Measurements from ENCODE around the gene MGAT4B. TPM values are rescaled to one million over a fixed set of nuclear protein-coding genes. Genes with fewer than 3 reads are reported as not detected.

MGAT4B gene
- polyA plus RNA-seq, 2 donors: 59.2 to 66.8 TPM

DNA sequence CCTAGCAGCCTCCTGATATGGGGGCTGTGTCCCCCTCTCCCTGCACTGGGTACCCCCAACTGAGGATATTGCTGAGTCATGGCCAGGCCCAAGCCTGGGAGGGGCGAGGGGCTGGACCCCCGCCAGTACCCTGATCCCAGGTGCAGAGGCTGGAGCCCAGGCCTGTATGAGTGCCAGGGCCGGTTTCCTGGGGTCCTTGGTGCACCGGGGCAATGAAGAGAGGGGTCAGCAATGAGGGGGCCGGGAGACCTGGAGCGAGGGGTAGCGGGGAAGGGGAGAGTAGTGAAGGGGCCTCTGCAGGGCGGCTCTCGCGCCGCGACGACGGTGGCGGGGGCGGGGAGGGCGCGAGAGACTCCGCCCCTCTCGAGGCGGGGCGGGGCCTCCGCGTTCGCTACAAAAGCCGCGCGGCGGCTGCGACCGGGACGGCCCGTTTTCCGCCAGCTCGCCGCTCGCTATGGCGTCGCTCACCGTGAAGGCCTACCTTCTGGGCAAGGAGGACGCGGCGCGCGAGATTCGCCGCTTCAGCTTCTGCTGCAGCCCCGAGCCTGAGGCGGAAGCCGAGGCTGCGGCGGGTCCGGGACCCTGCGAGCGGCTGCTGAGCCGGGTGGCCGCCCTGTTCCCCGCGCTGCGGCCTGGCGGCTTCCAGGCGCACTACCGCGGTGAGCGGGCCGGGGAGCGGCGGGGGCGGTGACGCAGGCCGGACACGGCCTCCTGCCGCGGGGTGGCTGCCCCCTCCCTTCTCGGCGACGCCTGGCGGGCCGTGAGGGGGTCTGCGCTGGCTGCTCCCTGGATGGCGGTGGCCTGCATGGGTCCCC lies 14.0 kb upstream of the MGAT4B start, which contains the start of gene SQSTM1:
TSS of gene SQSTM1 (plus strand) at position 423 of the 815 bp plus-strand sequence. CDS start at position 455, 32 bp downstream.
- H3K4me3 ChIP-seq (ENCODE audit: low read depth in 1 of 2, low read length in 2 of 2): peak within 1 kb of the TSS; percentile 84 to 95
- H3K27me3 ChIP-seq (ENCODE audit: control insufficient read depth in 1 of 2, insufficient read depth in 2 of 2, low read length in 2 of 2): no peaks in the 10 kb centered on the region
- H3K4me1 ChIP-seq (ENCODE audit: control insufficient read depth in 2 of 2, insufficient read depth in 2 of 2, low read length in 1 of 2): peaks cover 15 to 39% of the 10 kb centered on the region in 2 donors
- 0 to 1% methylated on average over 24 to 81 of the region's 81 CpGs for WGBS, 2 donors
- peaks cover 8 to 23% of the 10 kb centered on the region in 2 donors for H3K36me3 ChIP-seq (ENCODE audit: control insufficient read depth in 2 of 2, insufficient read depth in 2 of 2, low read length in 1 of 2)
- peak within 1 kb of the TSS; percentile 99 for H3K27ac ChIP-seq (ENCODE audit: low read depth in 2 of 2, low read length in 1 of 2)
- H3K9me3 ChIP-seq (ENCODE audit: control insufficient read depth in 2 of 2, insufficient read depth in 1 of 2, low read depth in 1 of 2, low read length in 1 of 2): no peaks in the 10 kb centered on the region

DNA sequence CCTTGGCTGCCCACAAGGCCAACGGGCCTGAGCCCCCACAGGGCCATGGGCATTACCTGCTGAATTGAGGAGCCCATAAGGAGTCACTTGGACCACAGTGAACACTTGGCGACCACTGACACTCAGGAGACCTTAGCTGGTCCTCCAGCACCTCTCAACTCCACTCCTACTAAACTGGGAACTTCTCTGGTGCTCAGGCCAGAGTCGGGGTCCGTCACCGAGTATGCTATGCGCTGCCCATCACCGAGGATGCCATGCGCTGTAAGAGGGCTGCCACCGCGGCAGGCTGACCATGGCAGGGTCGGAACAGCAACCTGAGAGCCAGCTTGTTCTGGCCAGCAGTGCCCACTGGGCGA lies 13.4 kb upstream of the MGAT4B start:
- Histone ChIP-seq H3K4me3 (ENCODE audit: low read depth in 1 of 2, low read length in 2 of 2) (peak overlapping the region; percentile 84 to 95), H3K27ac (ENCODE audit: low read depth in 2 of 2, low read length in 1 of 2) (peak overlapping the region; percentile 99), H3K27me3 (ENCODE audit: control insufficient read depth in 1 of 2, insufficient read depth in 2 of 2, low read length in 2 of 2) (no peaks in the 10 kb centered on the region), H3K4me1 (ENCODE audit: control insufficient read depth in 2 of 2, insufficient read depth in 2 of 2, low read length in 1 of 2) (peaks cover 15 to 39% of the 10 kb centered on the region in 2 donors), H3K36me3 (ENCODE audit: control insufficient read depth in 2 of 2, insufficient read depth in 2 of 2, low read length in 1 of 2) (peaks cover 5 to 18% of the 10 kb centered on the region in 2 donors), H3K9me3 (ENCODE audit: control insufficient read depth in 2 of 2, insufficient read depth in 1 of 2, low read depth in 1 of 2, low read length in 1 of 2) (no peaks in the 10 kb centered on the region)
- WGBS, 2 donors: 23 to 36% methylated on average over 12 of the region's 12 CpGs

DNA sequence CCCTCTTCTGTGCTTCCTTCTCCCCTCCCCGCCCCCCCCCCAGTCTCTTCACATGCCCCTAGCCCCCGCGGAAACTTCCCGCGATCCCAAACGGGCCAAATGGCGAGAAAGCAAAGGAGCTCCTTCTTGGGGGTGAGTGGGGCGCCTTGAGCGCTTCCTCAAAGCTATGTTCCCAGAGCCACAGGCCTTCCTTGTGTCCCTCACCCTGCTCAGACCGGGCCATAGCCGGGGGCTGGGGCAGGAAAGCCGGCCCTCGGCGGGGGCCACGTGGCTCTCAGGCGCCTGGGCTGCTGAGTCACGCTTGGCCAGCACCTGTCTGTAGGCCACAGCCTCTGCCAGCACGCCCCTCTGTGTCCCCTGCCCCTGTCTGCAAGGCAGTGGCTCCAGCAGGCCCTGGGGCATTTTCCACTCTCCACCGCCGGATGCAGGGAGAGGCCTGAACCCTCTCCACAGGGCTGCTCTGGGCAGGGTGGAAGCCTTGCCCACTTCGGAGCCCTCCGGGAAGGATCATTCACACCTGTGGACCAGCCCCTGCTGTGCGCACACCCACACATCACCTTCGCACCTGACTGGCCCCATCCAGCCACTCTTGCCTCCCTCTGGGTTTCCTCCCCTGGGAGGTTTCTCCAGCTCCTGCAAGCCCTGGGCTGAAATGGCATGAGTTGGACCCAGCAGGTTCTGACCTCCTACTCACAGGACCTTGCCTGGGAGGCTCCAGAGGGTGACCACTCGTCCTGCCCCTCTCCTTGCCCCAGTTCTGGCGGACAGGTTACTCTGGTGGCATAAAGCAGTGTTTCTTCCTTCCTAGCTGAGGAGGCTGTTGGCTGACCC lies 12.8 kb upstream of the MGAT4B start:
- 15 to 23% methylated on average over 26 of the region's 26 CpGs for WGBS, 2 donors
- H3K36me3 ChIP-seq (ENCODE audit: control insufficient read depth in 2 of 2, insufficient read depth in 2 of 2, low read length in 1 of 2): peaks cover 5 to 12% of the 10 kb centered on the region in 2 donors
- peaks cover 15 to 39% of the 10 kb centered on the region in 2 donors for H3K4me1 ChIP-seq (ENCODE audit: control insufficient read depth in 2 of 2, insufficient read depth in 2 of 2, low read length in 1 of 2)
- no peaks in the 10 kb centered on the region for H3K9me3 ChIP-seq (ENCODE audit: control insufficient read depth in 2 of 2, insufficient read depth in 1 of 2, low read depth in 1 of 2, low read length in 1 of 2)
- H3K27ac ChIP-seq (ENCODE audit: low read depth in 2 of 2, low read length in 1 of 2): peak overlapping the region; percentile 99
- no peaks in the 10 kb centered on the region for H3K27me3 ChIP-seq (ENCODE audit: control insufficient read depth in 1 of 2, insufficient read depth in 2 of 2, low read length in 2 of 2)
- H3K4me3 ChIP-seq (ENCODE audit: low read depth in 1 of 2, low read length in 2 of 2): peak overlapping the region; percentile 84 to 95

DNA sequence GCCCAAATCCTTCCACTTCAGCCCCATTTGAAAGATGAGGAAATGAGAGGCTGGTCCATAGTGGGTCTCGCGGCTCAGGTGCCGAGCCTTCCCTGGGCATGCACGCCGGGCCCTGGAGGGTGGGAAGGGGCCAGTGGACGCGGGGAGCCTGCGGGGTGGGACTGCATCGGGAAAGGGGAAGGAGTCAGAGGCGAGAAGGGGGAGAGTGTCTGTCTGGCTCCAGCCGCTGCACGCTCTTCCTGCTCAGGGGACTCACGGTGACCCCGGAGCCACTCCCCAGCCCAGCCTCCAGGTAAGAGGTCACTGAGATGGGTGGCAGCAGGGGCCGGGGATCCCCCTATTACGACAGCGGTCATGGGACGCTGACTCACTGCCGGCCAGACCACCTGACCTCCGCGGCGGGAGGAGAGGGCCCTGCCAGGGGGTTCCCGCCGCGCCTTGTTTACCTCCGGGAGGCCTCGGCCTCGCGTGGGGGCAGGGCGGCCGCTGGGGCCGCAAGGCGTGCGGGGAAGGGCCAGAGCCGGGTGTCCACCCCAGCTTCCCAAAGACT lies 12.2 kb upstream of the MGAT4B start:
- peak overlapping the region; percentile 27 to 95 for H3K4me3 ChIP-seq (ENCODE audit: low read depth in 1 of 2, low read length in 2 of 2)
- 2 to 3% methylated on average over 27 to 35 of the region's 35 CpGs for WGBS, 2 donors

DNA sequence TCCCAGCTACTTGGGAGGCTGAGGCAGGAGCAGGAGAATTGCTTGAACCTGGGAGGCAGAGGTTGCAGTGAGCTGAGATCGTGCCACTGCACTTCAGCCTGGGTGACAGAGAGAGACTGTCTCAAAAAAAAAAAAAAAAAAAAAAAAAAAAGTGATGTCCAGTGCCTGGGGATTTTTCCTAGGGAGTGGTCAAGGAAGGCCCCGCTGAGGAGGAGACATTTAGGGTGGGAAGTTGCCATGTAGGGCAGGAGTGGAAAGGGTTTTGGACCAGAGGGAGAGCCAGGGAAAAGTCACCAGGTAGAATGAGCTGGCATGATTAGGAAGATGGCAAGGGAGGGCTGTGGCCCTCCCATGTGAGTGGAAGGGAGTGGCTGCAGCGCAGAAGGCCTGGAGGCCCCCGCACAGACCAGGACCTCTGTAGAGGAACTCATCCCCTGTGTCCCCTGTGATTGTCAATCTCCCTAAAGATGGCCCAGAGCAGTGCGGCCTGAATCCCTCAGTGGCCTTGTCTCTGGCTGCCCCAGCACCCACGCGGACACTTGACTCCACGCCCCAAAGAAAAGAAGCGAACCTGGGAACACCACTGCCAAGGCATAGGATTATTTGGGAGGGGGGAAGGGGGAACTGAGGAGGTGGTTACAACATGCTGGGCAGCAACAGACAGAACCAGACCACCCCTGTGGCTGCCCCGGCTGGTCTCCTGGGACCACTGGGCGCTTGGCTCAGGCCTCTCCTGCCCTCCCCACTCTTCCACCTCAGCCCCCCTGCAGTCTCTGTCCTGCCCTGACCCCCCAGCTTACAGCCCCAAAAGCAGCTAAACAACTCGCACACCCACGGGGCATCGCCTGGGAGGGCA lies 11.5 kb upstream of the MGAT4B start:
- Histone ChIP-seq H3K4me3 (ENCODE audit: low read depth in 1 of 2, low read length in 2 of 2) (peak overlapping the region; percentile 27 to 44), H3K36me3 (ENCODE audit: control insufficient read depth in 2 of 2, insufficient read depth in 2 of 2, low read length in 1 of 2) (no peaks in the 10 kb centered on the region), H3K27ac (ENCODE audit: low read depth in 2 of 2, low read length in 1 of 2) (peak overlapping the region; percentile 99), H3K4me1 (ENCODE audit: control insufficient read depth in 2 of 2, insufficient read depth in 2 of 2, low read length in 1 of 2) (peaks cover 15 to 29% of the 10 kb centered on the region in 2 donors), H3K9me3 (ENCODE audit: control insufficient read depth in 2 of 2, insufficient read depth in 1 of 2, low read depth in 1 of 2, low read length in 1 of 2) (no peaks in the 10 kb centered on the region), H3K27me3 (ENCODE audit: control insufficient read depth in 1 of 2, insufficient read depth in 2 of 2, low read length in 2 of 2) (no peaks in the 10 kb centered on the region)
- WGBS, 2 donors: 45 to 52% methylated on average over 14 of the region's 14 CpGs

More for the DNA sequence above, 12.2 kb upstream of the MGAT4B start:
- H3K27ac ChIP-seq (ENCODE audit: low read depth in 2 of 2, low read length in 1 of 2): peak overlapping the region; percentile 99
- H3K9me3 ChIP-seq (ENCODE audit: control insufficient read depth in 2 of 2, insufficient read depth in 1 of 2, low read depth in 1 of 2, low read length in 1 of 2): no peaks in the 10 kb centered on the region
- H3K4me1 ChIP-seq (ENCODE audit: control insufficient read depth in 2 of 2, insufficient read depth in 2 of 2, low read length in 1 of 2): peaks cover 15 to 33% of the 10 kb centered on the region in 2 donors
- peaks cover 0 to 5% of the 10 kb centered on the region in 2 donors for H3K36me3 ChIP-seq (ENCODE audit: control insufficient read depth in 2 of 2, insufficient read depth in 2 of 2, low read length in 1 of 2)
- H3K27me3 ChIP-seq (ENCODE audit: control insufficient read depth in 1 of 2, insufficient read depth in 2 of 2, low read length in 2 of 2): no peaks in the 10 kb centered on the region

DNA sequence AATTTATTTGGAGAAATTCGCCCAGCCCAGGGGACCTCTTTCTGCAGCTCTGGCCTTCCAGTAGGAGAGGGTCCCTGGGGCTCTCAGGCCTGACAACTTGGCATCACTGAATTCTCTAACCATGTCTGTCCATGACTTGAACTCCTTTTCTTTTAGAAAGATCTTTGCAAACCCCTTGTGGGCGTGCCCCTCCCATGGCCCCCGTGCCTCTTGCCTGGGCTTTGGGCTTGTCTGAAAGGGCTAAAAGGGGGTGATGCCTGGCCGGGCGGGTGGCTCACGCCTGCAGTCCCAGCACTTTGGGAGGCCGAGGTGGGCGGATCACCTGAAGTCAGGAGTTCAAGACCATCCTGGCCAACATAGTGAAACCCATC lies 10.8 kb upstream of the MGAT4B start:
- peak overlapping the region in 1 of 2 donors; percentile 28 for H3K27ac ChIP-seq (ENCODE audit: low read depth in 2 of 2, low read length in 1 of 2)
- peak overlapping the region; percentile 35 to 48 for H3K4me3 ChIP-seq (ENCODE audit: low read depth in 1 of 2, low read length in 2 of 2)
- H3K9me3 ChIP-seq (ENCODE audit: control insufficient read depth in 2 of 2, insufficient read depth in 1 of 2, low read depth in 1 of 2, low read length in 1 of 2): no peaks in the 10 kb centered on the region
- H3K27me3 ChIP-seq (ENCODE audit: control insufficient read depth in 1 of 2, insufficient read depth in 2 of 2, low read length in 2 of 2): no peaks in the 10 kb centered on the region
- WGBS, 2 donors: 77 to 78% methylated on average over 8 of the region's 8 CpGs
- peaks cover 10 to 25% of the 10 kb centered on the region in 2 donors for H3K4me1 ChIP-seq (ENCODE audit: control insufficient read depth in 2 of 2, insufficient read depth in 2 of 2, low read length in 1 of 2)
- H3K36me3 ChIP-seq (ENCODE audit: control insufficient read depth in 2 of 2, insufficient read depth in 2 of 2, low read length in 1 of 2): peaks cover 0 to 1% of the 10 kb centered on the region in 2 donors

DNA sequence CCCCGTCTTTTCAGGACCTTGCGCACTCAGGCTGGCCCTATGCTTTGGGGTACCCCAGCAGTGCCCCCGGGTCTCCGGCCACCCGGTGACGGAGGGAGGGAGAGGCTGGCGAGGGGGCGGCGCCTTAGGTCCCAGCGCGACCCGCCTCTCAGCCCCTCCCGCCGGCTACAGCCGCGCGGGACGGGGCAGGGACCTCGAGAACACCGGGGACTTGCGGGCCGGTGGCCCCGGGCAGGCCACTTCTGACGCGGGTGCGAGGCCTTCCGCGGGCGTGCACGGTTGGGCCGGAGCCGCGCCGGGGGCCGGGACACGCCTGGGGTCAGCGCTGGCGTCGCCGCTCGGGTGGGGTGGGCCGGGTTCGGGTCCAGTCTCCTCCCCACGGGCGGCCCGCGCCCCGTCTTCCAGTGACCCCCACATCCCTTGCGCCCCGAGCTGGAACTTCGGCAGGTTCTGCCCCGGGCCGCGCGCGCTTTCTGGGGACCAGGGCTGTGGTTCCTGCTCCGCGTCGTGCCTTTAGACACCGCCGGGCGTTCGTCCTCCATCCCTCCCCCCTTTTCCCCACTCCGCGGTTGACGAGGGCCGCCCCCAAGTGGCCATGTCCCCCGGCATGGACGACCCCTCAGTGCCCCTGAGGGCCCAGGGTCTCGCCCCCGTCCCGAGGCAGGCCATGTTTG lies 10.3 kb upstream of the MGAT4B start:
- Histone ChIP-seq H3K4me3 (ENCODE audit: low read depth in 1 of 2, low read length in 2 of 2) (peak overlapping the region; percentile 35 to 48), H3K27me3 (ENCODE audit: control insufficient read depth in 1 of 2, insufficient read depth in 2 of 2, low read length in 2 of 2) (no peaks in the 10 kb centered on the region), H3K36me3 (ENCODE audit: control insufficient read depth in 2 of 2, insufficient read depth in 2 of 2, low read length in 1 of 2) (peaks cover 0 to 3% of the 10 kb centered on the region in 2 donors), H3K9me3 (ENCODE audit: control insufficient read depth in 2 of 2, insufficient read depth in 1 of 2, low read depth in 1 of 2, low read length in 1 of 2) (no peaks in the 10 kb centered on the region), H3K27ac (ENCODE audit: low read depth in 2 of 2, low read length in 1 of 2) (peak overlapping the region in 1 of 2 donors; percentile 28), H3K4me1 (ENCODE audit: control insufficient read depth in 2 of 2, insufficient read depth in 2 of 2, low read length in 1 of 2) (peaks cover 9 to 22% of the 10 kb centered on the region in 2 donors)
- 2 to 3% methylated on average over 47 to 72 of the region's 72 CpGs for WGBS, 2 donors

DNA sequence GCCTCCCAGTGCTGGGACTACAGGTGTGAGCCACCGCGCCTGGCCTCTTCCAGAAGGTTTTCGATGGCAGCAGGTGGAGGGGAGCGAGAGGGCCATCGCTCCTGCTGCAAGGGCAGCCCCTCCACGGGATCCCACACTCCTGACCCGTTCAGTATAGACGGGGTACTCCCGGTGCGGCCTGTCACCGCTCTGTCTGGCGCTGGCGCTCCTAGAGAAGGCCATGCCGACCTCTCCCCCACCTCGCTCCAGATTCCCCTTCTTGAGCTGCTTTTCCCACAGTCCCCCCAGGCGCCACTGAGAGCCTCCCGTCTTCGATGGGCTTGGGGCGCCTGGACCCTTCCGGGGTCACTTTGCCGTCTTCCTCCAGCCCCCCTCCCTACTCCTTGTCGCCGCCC lies 9.7 kb upstream of the MGAT4B start:
- peak overlapping the region; percentile 35 to 48 for H3K4me3 ChIP-seq (ENCODE audit: low read depth in 1 of 2, low read length in 2 of 2)

More for the DNA sequence above, 9.7 kb upstream of the MGAT4B start:
- Histone ChIP-seq H3K9me3 (ENCODE audit: control insufficient read depth in 2 of 2, insufficient read depth in 1 of 2, low read depth in 1 of 2, low read length in 1 of 2) (no peaks in the 10 kb centered on the region), H3K4me1 (ENCODE audit: control insufficient read depth in 2 of 2, insufficient read depth in 2 of 2, low read length in 1 of 2) (peaks cover 9 to 22% of the 10 kb centered on the region in 2 donors), H3K27ac (ENCODE audit: low read depth in 2 of 2, low read length in 1 of 2) (peak overlapping the region in 1 of 2 donors; percentile 14), H3K36me3 (ENCODE audit: control insufficient read depth in 2 of 2, insufficient read depth in 2 of 2, low read length in 1 of 2) (peaks cover 0 to 3% of the 10 kb centered on the region in 2 donors), H3K27me3 (ENCODE audit: control insufficient read depth in 1 of 2, insufficient read depth in 2 of 2, low read length in 2 of 2) (no peaks in the 10 kb centered on the region)
- 60 to 69% methylated on average over 23 of the region's 23 CpGs for WGBS, 2 donors
